Calu3 (cell line): ENCODE measurements around the gene MYB. TPM values are rescaled to one million over a fixed set of nuclear protein-coding genes. Genes with fewer than 3 reads are reported as not detected.

Source experiments
- BruUV-seq: library from RNA; stranded (reverse); fragments of 400-500 nt; replicated peaks from 2 replicates; lab custom pipeline; 2021; lab: Mats Ljungman, UMichigan
- CTCF ChIA-PET: fragments of 300-600 bp; sonication (Branson Sonifier 250); formaldehyde crosslinking; loops from one replicate; lab custom pipeline; 2022; ENCODE audit warnings: antibody characterized with exemption; lab: Charles Lee
- DNase-seq: peaks from one replicate; pipeline ENCODE4 v3.0.0; 2022
- H3K27ac Mint-ChIP-seq: one replicate; pipeline ENCODE4 v1.8.0; 2022; ENCODE audit warnings: mixed read lengths; ENCODE audit not compliant: unreplicated experiment
- H3K27me3 Mint-ChIP-seq: one replicate; pipeline ENCODE4 v1.8.0; 2022; ENCODE audit warnings: mixed read lengths; ENCODE audit not compliant: unreplicated experiment
- H3K36me3 Mint-ChIP-seq: one replicate; pipeline ENCODE4 v1.8.0; 2022; ENCODE audit warnings: mild to moderate bottlenecking, moderate library complexity, mixed read lengths; ENCODE audit not compliant: insufficient read depth, unreplicated experiment
- H3K4me1 Mint-ChIP-seq: one replicate; pipeline ENCODE4 v1.8.0; 2022; ENCODE audit warnings: mild to moderate bottlenecking, low read depth, mixed read lengths; ENCODE audit not compliant: unreplicated experiment
- H3K4me3 Mint-ChIP-seq: one replicate; pipeline ENCODE4 v1.8.0; 2022; ENCODE audit warnings: mild to moderate bottlenecking, low read depth, moderate library complexity, mixed read lengths; ENCODE audit not compliant: unreplicated experiment
- H3K9me3 Mint-ChIP-seq: one replicate; pipeline ENCODE4 v1.8.0; 2022; ENCODE audit warnings: low read depth, mixed read lengths; ENCODE audit not compliant: unreplicated experiment
- CTCF ChIP-seq: fragments of 200-600 bp; IDR thresholded peaks from one replicate; pipeline ENCODE4 v1.8.0; 2022; ENCODE audit warnings: antibody characterized with exemption; ENCODE audit not compliant: unreplicated experiment
- intact Hi-C: fragments of 100-400 bp; cut with micrococcal nuclease; formaldehyde crosslinking; loops from one replicate; pipeline ENCODE4 v1.10.0; 2022; ENCODE audit not compliant: unreplicated experiment
- microRNA-seq: library from miRNA; unstranded; fragments of <30 nt; microRNA quantifications from one replicate; pipeline ENCODE4 v1.2.0, GENCODE V29; 2022
- total RNA-seq: library from RNA; stranded (reverse); gene quantifications from 2 replicates; pipeline ENCODE4 v1.2.3, GENCODE V29; 2022

MYB gene
- total RNA-seq, 1 experiment from 2014 or later: 3.1 TPM

DNA sequence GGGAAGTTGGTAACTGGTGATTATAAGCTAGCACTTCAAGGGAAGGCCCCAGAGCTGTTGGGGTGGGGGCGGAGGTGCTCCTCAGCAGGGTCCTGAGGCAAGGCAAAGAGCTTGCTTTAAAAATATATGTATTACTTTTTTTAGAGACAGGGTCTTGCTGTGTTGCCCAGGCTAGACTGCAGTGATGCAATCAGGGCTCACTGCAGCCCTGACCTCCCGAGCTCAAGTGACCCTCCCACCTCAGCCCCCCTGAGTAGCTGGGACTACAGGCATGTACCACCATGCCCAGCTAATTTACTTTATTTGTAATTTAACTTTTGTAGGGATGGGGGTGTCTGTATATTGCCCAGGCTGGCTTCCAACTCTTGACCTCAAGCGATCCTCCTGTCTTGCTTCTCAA lies 87.2 kb downstream of the MYB start:
- Mint-ChIP-seq H3K4me1 (peaks cover 30% of the 10 kb centered on the region), H3K27me3 (no peaks in the 10 kb centered on the region), H3K9me3 (no peaks in the 10 kb centered on the region), H3K27ac (no peak overlapping the region), H3K4me3 (no peak overlapping the region), H3K36me3 (no peaks in the 10 kb centered on the region)
- CTCF ChIA-PET: no interaction called here
- no TSS peak for BruUV-seq
- TF ChIP-seq CTCF: no peak
- DNase-seq: no peak
- intact Hi-C loops: no loop called here

DNA sequence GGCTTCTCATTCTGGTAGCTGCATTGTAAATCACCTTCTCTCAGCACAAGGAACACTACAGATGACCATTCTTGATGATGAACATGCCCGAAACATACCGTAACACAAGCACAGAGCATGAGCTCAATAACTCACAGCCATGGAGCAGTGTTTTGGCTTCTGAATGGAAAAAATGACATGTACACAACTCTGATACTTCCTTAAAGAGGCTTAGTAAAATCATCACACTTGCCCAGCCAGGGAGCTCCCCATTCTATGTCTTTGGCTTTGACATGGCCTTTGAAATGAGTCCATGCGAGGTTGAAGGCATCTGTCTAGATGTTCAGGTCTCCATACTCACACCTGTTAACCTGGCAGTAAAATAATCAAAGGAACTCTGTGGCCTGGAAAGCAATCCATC lies 87.6 kb downstream of the MYB start:
- CTCF ChIA-PET: no interaction called here
- DNase-seq: no peak
- BruUV-seq: no TSS peak
- no peak overlapping the region for H3K4me3 Mint-ChIP-seq
- peaks cover 30% of the 10 kb centered on the region for H3K4me1 Mint-ChIP-seq
- no peaks in the 10 kb centered on the region for H3K36me3 Mint-ChIP-seq
- intact Hi-C loops: no loop called here
- H3K27ac Mint-ChIP-seq: no peak overlapping the region
- H3K9me3 Mint-ChIP-seq: no peaks in the 10 kb centered on the region
- no peak for TF ChIP-seq CTCF
- no peaks in the 10 kb centered on the region for H3K27me3 Mint-ChIP-seq

Small RNA genes within 50 kb of the gene (microRNA-seq; reads per million reads assigned to microRNA genes)
- not detected for gene MIR548A2

Other genes with a start within 250 kb of the MYB start
- gene ALDH8A1, start 231.2 kb upstream of the MYB start, total RNA-seq: 0.68 and 1.5 TPM in 2 replicates
- 41.7 and 50.0 TPM in 2 replicates for gene HBS1L, start 126.5 kb upstream of the MYB start, total RNA-seq